Stimulated activated CD4-positive, alpha-beta T cell treated with anti-CD3 and anti-CD28 coated beads, Interleukin-1b, Interleukin-23, amount 100 ng/mL, for 1 hour (primary cell): ENCODE measurements around the gene PARVA.

ENCODE experiments used
- DNase-seq, 2 donors: peaks; one replicate each; pipeline ENCODE4 v3.0.0-alpha.2; 2020; ENCODE audit warnings: low read depth in 2 of 2

The PARVA gene

DNA sequence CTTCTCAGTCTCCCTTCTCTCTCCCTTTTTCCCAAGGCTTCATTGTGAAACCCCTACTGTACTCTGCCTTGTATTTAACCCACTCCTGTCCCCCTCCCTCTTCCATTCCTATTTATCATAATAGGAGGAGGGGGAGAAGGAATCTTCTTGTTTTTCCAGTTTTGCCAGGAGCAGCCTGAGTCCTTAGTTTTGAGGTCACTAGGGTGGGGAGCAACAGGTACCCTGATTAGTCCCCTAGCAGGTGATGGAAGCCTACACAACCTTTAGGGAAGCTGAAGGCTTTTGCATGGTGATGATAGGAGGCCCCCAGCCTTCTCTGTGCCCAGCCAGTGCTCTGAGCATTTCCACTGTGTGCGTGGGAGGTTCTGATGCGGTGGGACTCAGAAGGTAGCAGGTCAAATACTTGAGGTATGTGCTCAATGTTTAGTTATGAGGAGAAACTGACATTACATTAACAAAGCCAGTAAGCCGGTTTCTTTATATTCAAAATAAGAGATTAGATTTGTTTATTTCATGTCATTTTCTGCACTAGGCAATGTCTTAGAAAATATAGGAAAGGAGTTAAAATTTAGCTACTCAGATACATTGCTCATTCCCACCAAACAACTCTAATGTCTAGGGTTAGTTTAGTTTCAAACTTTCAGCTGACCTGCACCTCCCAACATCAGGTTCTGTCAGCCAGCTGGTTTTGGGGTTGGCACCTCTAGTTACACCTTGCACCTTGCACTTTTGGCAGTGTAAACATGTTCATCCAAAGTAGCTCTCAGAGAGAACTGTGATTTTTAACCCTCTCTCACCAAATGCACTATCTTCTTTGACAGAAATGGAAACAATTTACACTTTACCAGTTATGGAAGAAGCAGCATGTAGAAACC lies 26.0 kb downstream of the PARVA start:
- DNase-seq: no peak

DNA sequence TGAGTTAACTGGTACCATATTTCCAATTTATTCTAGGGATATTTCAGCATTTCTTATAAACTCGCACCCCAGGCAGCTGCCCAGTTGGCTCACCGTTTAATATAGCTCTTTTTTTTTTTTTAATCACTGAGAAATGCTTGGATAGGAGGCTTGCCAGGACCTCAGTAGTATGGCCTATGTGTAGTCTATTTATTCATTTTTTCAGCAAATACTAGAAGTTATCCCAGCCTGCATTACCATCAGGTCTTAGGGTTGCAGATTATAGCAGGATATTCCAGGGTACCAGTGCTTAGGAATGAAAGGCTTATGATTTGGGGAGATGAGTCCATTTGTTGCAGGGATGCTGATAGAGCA lies 26.6 kb downstream of the PARVA start:
- DNase-seq: no peak

DNA sequence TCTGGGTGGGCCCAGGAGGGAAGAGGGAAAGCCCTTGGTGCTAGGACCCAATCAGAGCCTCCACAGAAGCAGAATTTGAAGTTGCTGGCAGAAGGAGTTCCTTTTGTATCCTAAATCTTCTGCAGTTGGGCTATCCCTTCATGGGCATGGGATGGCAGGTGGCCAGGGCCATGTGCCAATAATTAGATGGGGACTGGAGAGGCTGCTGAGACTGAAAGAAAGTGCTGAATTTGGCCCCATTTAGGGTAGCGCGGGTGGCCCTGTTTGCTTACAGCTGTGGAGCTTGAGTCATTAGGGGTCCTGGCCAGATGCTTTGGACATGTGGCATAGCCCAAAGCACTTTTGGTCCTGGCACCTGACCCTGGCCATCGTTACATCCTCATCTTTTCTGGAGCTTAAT lies 27.1 kb downstream of the PARVA start:
- no peak for DNase-seq

DNA sequence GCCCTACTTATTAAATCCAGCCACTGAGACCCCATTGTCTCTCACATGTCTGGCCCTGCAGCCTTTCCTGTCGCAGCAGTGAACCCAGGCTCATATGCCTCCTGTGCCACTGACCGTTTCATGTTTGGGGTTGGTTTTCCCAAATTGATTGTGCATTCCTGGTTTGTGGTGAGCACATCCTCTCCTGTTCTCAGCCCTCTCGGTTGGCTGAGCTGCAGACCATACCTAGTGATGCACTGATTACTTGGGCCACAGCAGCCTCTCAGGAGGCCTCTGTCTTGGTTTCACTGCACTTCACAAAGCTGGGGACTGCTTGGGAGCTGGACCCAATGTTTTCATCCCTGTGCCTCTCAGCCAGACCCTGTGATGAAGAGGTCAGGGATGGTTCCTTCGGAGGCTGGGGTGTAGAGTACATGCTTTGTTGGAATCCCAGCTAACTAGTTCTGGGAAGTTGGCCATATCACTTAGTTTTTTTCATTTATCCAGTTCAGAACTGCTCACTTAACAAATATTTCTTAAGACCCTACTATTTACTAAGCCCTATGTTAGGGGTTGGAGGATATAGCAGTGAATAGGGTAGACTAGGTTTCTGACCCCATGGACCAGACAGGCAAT lies 30.9 kb downstream of the PARVA start:
- no peak for DNase-seq

DNA sequence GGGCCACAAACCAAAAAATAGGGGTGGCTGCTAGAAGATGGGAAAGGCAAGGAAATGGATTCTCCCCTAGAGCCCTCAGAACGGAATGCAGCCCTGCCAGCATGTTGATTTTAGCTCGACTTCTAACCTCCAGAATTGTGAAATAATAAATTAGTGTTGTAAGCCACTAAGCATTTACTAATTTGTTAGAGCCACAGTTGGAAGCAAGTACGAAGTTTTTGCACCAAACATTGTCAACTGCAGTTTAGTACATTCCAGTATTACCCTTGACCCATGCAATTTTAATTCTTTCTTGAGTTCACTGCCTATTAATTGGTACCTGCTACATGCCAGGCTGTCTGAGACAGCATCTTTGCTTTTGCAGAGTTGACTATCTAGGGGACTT lies 32.2 kb downstream of the PARVA start:
- DNase-seq: no peak

DNA sequence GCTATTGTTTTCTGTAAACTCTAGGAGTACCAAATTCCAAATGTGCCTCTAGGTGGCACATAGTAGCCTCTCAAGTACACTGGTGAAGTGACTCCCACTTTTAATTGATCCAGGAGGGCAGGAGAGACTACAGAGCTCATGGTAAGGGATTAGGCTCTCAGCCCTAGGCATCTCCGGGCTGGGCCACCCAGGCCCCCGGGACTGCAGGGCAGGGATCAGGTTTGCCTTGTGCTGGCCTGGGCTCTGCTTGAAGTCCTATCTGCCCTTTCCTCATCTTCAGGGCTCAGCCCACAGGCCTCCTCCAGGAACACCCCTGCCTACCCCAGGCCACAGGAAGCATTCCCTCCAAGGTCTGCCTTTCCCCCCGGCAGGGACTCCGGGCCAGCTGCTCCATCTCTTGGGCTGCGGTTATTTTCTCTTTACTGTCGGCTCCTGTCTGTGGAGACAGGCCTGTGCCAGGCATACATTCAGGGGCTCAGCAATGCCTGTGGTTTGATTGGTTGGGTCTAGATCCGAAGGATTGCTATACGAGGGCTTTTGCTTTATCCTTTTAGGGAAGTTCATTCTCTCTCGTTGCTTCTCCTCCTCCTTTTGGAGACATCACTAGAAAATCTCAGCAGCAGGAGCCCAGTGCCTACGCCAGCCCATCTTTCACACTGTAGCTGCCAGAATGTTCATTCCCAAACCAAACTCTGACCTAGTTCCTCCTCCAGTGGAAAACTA lies 32.8 kb downstream of the PARVA start:
- no peak for DNase-seq

DNA sequence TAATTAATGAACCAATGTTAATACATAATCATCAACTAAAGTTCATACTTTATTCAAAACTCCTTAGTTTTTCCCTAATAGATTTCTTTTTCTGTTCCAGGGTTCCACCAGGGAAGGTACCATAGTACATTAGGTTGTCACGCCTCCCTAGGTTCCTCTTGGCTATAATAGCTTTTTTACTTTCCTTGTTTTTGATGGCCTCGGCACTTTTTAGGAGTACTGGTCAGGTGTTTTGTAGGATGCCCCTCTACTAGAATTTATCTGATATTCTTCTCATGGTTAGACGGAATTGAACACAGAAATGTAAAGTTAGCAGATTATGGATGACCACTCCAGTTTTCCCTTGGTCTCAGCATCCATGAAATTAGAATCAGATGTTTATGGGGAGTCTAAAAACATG lies 34.0 kb downstream of the PARVA start:
- no peak for DNase-seq

DNA sequence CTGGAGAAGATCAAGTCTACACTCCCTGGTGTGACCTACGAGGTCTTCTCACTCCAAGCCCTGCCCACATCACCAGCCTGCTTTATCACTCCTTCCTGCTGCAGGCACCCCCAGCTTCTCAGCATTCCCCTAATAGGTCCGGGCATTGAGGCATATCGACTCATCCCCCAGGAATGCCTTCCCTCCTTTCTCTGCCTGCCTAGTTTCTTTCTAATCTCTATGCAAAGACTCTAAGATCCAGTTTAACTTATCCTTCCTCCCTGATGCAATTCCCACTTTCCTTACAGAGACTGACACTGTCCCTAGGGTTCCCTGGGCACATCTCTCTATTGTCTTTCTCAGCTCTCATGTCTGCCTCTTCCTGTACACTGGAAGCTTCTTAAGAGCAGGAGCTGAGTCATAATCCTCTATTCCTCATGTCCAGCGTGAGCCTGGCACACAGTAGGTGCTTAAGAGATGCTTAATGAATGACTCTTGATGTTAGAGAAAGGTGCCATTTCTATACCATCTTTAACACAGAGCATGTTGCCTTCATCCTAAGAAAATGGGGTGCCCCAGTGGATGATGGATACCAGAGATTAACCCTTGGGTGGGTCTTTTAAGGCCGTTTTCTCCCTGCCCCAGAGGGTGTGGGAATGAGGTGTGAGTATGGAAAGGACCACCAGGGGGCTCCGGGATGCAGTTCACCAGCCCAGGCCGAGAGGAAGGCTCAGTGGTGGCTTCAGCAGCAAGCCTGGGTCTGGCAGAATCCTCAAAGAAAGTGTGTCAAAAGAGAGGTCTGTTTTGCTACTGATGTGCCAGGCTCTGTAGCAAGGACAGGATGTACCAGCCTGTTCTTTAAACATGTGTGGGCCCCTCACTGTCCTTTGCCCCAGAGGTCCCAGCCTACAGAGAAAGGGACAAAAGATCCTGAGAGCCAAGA lies 34.7 kb downstream of the PARVA start:
- DNase-seq: no peak

DNA sequence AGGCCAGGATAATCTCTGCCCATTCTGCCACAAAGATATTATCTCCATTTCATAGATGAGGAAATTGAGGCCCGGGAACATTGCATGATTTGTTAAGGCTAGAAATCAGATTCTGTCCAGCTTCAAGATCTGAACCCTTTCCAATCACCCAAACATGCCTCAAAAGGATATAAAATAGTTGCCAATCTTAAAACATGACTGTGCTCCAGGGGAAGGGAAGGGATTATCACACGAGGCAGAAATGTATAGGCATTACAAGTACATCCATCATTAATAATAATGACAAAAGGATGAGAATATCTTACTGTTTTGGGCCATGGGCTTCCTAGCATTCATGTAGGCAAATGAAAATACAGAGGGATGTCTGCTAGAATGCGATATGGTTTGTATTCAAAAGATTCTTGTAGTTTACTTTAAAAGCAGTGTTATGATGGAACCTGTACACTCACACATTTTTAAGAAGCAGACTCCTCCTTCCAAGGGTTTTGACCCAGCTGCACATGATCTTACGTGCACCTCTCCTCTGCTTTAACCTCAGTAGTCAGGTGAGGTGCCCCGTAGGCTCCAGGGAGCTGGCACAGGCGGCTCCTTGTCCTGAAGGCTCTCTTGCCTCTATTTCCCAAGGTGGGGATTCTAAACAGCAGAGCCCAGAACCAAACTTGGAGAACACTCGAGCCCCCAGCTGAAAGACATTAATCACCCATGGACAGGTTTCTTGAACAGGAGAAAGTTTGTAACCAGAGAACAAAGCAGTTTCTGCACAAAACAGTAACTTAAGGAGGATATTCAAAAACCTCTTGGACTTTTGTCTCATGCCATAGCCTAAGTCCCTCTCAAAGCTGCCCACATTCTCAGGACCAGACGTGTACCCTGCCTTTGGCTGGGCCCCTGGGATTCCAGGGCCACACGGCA lies 36.0 kb downstream of the PARVA start:
- DNase-seq: no peak

DNA sequence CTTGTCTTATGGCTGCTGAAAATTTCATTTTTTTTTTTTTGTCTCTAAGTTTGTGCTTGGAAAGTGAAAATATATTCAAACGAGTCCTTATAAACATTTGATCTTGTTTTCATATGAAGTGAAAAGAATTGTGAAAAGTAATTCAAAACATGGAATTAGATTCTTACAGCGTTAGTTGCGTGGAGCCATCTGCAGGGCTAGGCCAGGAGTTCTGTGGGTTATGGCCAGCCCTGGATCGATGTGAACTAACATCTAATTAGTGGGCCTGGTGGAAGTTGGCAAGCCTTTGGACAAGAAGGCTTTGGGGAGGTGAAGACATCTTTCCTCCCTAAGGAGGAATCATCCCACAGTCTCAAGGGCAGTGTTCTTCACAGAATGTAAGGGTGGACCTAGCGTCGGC lies 37.2 kb downstream of the PARVA start:
- DNase-seq: no peak

DNA sequence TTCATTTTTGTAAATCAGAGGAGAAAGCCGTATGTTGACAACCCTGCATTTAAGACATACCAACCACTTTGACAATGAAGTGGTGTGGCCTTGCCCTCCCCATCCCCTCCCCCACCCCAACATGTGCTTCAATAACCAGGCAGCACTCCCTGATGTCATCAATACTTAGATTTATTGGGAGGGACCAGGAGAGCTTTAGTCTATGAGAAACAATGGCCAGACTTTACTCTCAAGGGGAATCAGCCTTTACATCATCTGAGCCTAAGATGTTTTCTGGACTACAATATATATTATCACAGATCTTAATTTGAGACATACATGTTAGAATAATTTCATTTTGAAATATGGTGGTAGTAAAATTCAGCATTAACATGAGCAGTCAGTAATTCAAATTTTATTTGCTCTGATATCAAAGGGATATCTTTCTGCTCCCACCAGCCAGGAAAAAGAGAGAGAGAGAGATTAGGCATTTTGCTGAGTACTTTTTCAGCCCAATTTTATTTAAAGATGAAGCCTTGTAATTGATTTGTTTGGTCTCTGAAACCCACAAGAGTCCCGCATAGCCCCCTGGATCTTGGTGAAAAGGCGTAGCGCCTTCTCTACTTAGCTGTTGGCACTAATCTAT lies 38.1 kb downstream of the PARVA start:
- DNase-seq: no peak

DNA sequence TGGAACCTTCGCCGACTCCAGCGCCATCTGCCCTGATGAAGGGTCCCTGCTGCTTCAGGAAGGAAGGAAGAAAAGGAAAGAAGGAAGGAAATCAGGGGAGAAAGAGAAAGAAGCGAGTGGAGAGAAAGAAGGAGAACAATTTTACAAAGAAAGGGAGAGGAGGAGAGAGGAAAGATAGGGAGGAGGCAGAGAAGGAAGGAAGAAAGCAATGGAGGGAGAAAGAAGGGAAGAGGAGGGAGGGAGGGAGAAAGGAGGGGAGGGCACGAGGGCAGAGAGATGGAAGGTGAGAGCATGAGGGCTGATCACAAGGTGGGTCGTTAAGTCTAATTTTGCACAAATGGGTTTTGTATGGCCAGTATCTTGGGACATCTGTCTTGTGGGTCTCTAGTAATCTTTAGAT lies 39.2 kb downstream of the PARVA start:
- DNase-seq: no peak

DNA sequence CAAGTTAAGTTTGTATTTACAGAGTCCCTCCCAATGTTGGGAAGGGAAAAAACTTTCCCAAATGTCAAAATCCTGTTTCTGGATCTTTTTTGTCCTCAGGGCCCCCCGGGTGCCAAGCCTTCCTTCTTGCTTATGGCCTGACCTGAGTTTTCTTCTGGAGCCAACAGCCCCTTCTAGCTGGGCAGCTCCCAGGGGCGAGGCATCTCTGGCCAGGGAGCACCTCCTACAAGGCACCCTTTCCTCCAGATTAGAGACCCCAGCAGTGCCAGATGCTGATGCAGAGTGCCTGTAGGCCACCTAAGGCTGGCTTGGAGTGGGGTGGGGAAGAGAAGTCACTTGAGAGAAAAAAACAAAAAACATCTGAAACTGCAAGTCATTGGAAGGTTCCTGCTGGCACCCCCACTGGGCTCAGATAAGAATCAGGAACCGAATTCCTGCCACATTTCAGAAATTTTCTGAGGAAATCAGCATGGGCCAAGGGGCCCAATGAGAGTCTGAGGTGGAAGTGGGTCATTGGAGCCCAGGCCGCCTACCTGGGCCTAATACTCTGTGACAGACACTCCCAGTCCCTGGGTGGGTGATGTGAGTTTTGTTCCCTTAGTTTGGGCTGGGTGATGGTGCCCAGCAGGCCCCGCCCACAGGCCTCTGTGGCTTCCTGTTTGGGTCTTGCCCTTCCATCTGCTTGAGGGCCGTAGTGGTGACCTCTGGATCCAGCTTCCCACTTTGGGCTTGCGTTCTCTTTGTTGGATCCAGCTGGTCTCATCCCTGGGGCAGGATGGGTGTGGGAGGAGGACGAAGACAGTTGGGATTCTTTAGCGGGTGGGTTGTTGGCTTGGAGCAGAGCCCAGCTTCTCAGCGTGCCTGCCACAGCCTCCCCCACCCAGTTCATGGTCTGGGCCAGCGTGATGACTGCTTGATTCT lies 40.6 kb downstream of the PARVA start:
- no peak for DNase-seq

DNA sequence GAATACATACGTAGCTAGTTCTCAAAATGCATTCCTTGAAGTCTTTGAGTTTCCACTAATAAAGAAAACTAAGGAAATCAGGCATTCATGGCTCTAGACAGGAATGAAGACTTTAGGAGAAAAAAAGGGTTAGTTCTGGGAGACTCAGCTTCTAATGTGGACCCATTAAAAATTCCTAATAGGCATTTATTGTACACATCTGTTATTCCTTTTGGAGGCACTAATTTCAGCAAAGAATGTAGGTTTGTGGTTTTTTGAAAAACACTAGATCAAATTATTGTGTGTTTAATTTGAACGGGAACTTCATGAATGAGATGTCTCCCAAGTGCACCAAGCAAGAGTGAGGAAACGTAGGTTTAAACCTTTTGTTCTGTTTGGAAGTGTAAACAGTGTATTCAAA lies 42.7 kb downstream of the PARVA start:
- no peak for DNase-seq

DNA sequence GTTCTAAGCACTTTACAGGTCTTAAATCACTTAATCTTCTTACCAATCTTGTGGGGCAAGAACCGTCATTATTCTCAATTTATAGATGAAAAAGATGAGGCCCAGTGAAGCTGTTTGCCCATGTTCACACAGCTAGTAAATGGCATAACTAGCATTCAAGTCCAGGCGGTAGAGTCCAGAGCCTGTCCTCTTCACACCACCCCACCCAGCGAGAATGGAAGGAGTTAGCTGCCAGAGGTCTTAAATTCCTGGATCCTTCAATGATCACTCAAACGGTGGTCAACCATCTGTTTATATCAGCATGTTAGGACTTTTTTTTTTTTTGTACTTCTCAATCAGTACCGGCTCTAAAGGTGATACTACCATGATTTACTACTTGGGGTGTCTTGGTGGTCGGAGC lies 43.3 kb downstream of the PARVA start:
- no peak for DNase-seq

DNA sequence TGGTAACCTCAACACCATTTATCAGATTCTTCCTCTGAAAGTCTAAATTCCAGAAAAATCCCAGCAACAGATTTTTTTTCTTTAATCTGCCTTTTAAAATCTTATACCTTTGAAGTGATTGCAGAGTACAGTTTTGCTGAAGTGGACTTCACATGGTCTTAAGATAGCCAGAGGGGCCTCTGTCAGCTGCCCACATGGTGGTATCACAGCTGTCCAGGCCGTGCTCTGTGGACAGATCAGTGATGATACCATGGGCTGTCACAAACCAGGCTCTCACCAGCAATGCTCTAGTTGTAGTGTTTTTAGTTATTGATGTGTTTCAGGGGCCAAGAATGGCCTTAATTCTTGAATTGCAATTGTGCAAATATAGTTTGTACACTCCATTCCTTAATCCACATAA lies 44.0 kb downstream of the PARVA start:
- no peak for DNase-seq

DNA sequence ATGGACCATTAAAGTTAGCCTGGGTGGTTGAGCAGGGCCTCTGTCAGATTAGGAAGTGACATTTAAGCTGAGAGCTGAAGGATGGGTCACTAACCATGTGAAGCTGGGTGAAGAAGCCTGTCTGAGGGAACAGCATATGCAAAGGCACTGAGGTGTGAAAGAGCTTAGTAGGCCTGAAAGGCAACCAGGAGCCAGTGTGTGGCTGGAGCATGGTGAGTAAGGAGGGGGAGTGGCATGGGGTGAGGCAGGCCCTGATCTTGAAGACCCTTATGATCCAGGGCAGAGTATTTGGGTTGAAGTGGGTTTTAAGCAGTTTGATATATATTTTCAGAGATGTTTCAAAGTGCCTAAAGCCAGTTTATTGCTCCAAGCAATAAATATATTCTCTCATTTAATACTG lies 48.8 kb downstream of the PARVA start:
- no peak for DNase-seq

DNA sequence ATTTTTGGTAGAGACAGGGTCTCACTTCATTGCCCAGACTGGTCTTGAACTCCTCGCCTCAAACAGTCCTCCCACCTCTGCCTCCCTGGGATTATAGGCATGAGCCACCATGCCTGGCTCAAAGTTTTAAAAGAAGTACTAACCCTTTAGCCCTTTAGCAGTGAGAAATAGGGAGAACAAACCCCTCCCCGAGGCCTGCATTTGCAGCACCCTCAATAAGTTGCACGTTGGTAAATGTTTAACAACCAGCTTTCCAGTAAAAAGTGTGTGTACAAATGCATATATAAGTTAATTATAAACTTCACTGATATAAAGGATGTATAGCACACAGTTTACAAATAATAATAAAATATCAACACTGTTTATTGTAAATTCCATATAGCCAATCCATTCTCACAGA lies 51.8 kb downstream of the PARVA start:
- no peak for DNase-seq

DNA sequence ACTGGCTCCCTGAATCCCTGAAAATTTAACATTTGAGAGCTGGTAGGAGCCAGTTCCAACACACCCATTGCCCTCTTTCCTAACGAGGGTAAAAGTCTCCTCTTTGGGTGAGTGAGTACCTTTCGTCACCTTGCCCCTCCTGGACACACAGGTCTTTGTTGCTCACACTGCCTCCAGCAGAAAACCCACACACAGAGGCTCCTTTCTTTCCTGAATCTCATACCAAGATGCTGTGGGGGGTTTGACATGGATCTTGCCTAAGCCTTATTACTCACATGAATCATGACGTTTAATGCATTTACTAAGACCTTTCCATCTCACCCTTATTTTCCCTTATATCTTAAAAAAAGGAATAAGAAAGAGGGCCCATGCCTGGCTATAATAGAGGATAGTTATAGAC lies 53.0 kb downstream of the PARVA start:
- no peak for DNase-seq
